GM19035 (cell line): ENCODE results near the gene COQ8A.
"Not testable (repeated sequence)": the region's sequence is repeated elsewhere in the genome, so short reads cannot be mapped to it uniquely, and the experiment has no call there.

Experiments used
- ATAC-seq: cut with Tn5 transposase; IDR thresholded peaks from one replicate; pipeline ENCODE4 v1.9.1; 2021; ENCODE audit not compliant: unreplicated experiment

The COQ8A gene

DNA sequence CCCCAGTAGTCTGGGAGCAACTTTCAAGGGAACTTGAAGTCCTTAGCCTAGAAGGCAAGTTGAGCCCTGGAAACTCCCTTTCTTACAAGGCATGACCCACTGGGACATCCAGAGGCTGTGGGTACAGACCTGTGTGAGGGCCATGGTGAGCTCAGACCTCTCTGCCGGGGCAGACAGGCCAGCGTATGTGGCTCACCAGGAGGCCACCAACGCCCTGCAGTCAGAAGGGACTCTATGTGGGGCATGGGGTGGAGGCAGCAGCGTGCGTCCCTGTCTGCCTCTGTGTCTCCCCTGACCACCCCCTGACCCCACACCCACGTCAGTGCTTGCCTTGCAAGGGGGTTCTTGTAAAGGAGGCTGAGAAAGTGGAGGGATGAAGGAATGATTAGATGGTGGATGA, 10.8 kb downstream of the COQ8A start:
- ATAC-seq: no peak

DNA sequence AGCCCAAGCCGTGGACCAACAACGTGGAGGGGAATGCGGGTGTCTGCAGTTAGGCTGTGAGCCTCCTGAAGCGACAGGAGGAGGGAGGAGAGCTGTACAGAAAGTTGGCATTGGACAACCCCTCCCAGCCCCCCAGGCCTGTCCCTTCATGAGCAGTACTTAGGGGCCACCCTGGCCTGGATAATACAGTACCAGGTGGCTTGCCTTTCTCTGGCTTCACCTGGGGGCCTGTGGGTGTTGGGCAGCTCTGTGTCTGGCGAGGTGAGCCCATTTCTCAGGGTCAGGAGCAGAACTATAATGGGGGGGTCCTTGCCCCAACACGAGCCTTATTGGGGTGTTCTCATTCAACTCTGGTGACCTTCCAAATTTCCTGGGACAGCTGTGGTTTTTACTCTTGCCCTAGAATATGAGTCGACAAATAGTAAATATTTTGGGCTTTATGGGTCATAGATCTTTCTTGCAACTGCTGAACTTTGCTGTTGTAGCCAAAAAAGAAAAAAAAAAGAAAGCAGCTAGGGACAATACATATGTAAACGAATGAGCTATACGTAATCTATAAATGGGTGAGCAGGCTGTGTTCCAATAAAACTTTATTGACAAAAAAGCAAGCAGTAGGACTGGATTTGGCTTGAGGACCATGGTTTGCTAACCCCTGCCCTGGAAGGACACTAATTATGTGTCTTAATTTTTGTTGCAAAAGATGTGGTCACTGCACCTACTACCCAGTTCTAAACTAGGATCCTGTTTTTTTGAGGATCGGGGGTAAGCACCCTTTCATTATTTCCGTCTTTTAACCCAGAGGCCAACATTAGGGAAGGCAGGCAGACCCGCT, 11.4 kb downstream of the COQ8A start:
- no peak for ATAC-seq

DNA sequence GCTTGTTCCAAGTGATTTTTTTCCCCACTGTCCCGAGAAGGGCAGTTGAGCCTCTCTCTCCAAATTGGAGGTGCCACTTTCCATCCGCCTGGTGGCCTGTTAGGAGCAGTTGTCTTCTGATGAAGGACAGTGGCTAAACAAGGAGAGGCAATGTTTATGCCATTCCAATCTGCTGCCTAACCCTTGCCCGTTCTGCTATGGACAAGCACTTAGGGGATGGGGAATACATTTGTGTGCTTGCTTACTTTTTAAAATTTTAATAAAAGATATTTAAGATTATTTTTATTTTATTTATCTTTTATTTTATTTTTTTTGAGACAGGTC, 12.0 kb downstream of the COQ8A start:
- ATAC-seq: no peak

DNA sequence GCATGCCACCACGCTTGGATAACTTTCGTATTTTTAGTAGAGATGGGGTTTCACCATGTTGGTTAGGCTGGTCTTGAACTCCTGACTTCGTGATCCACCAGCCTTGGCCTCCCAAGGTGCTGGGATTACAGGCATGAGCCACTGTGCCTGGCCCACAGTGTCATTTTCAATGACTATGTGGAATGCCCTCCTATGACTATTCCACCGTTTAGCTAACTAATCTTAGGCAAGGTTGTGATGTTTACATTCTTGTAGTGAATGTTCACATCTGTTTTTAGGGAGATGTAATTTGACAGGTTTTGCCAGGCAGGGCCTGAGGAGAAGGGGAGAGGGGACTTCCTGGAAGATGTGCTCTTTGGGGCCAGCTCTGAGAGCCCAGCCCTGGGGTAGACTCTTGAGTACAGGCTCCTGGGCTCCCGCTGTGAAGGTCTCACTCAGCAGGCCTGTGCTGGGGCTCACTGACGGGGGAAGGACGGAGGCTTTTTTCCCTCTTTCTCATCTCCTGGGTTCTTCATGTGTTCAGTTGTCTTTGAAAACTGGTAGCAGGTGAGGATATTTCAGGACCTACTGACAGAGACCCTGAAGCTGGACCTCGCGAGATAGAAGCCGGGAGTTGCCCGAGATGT, 13.2 kb downstream of the COQ8A start:
- no peak for ATAC-seq

DNA sequence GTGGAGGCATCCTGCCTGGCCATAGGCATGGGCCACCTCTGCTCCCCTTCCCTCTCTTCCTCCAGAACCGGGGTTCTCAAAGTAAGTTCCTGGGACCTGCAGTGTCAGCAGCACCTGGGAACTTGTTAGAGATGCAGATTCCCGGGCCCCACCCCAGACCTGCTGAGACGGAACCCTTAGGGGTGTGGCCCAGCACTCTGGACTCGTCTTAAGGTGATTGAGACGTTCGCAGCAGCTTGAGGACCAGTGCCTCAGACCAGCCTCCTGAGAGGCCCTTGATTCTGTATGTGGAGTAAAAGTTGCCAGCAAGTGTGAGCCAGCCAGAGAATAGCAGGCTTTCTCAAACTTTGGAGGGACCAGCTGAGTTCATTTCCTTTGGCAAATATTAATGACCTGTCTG, 14.2 kb downstream of the COQ8A start:
- no peak for ATAC-seq

DNA sequence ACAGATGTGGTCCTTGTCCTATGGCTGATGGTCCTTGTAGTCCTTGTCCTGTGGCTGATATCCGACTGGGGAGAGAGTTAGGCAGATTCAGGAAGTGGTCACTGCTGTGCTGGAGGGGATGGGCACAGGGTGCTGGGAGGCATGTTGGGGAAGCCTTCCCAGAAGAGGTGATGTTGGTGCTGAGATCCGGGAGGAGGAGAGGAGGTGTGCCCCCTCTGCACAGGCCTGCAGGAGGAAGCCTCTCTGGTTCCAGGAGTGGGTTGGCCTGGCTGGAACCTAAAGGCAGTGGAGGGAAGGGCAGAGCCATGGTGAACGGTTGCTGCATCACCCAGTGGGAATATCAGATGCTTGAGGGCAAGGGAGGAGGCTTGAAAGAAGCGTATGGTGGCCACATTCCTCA, 14.7 kb downstream of the COQ8A start:
- ATAC-seq: no peak

DNA sequence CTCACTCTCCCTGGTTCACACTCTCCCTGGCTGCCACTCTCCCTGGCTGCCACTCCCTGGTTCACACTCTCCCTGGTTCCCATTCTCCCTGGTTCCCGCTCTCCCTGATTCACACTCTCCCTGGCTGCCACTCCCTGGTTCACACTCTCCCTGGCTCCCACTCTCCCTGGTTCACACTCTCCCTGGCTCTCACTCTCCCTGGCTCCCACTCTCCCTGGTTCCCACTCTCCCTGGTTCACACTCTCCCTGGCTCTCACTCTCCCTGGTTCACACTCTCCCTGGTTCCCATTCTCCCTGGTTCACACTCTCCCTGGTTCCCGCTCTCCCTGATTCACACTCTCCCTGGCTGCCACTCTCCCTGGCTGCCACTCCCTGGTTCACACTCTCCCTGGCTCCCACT, 15.8 kb downstream of the COQ8A start:
- ATAC-seq: not testable (repeated sequence)

DNA sequence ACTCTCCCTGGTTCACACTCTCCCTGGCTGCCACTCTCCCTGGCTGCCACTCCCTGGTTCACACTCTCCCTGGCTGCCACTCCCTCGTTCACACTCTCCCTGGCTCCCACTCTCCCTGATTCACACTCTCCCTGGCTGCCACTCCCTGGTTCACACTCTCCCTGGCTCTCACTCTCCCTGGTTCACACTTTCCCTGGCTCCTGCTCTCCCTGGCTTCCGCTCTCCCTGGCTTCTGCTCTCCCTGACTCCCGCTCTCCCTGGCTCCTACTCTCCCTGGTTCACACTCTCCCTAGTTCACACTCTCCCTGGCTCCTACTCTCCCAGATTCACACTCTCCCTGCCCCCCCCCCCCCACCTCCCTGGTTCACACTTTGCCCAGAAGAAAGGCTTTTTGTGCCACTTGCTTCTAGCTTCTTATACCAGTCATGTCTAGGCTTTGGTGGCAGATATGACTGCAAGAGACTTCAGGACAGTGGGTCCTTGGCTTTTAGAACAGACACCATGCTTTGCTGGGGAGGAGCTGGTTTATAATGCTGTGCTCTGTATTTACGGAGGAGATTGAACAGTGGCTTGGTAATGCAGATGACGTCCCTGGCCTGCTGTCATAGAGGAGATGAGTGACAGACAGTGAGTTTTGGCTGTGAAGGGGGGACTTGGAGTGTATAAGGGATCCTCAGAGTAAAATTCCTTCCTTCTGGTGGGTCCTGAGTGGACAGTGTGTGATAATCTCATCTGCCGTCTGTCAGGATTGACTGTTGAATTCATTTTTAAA, 17.0 kb downstream of the COQ8A start:
- ATAC-seq: no peak

DNA sequence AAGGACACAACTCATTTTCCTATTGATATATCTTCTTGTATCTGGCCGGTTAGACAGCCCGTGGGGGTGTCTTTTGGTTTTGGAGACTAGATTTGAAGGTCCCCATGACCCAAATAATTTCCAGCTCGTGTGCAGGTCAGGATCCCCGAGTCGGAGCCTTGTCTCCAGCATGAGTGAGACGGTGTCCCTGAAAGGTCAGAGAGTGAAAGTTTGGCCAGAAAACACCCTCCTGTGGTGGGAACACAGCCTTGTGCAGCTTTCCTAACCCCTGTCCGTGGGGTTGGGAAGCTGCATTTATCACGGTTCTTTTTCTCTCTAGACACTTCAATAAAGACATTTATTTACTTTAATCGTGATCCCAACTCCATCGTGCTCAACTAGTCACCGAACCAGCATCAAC, 17.6 kb downstream of the COQ8A start:
- no peak for ATAC-seq

DNA sequence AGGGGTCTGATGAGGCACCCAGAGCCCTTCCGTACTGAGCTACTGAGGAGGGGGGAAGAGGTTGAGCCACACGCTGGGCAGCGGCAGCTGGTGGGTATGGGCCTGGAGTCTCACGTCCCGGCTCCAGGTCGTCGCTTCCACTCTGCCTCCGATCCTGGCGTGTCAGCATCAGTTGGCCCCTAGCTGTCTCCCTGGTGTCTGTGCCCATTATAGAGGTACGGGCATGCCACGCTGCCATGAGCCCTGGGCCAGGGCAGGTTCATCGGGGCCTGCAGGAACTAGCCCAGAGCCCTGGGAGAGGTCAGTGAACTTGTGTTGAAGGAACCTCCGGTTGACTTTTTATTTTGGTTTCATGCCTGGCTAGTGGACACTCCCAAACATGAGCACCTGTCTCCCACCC, 18.2 kb downstream of the COQ8A start:
- ATAC-seq: no peak

DNA sequence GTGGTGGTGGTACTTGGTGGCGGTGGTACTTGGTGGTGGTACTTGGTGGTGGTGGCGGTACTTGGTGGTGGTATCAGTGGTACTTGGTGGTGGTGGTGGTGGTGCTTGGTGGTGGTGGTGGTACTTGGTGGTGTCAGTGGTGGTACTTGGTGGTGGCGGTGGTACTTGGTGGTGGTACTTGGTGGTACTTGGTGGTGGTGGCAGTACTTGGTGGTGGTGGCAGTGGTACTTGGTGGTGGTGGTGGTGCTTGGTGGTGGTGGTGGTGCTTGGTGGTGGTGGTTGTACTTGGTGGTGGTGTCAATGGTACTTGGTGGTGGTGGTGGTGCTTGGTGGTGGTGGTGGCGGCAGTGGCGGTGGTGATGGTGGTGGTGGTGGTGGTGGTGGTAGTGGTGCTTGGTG, 20.2 kb downstream of the COQ8A start:
- ATAC-seq: no peak

DNA sequence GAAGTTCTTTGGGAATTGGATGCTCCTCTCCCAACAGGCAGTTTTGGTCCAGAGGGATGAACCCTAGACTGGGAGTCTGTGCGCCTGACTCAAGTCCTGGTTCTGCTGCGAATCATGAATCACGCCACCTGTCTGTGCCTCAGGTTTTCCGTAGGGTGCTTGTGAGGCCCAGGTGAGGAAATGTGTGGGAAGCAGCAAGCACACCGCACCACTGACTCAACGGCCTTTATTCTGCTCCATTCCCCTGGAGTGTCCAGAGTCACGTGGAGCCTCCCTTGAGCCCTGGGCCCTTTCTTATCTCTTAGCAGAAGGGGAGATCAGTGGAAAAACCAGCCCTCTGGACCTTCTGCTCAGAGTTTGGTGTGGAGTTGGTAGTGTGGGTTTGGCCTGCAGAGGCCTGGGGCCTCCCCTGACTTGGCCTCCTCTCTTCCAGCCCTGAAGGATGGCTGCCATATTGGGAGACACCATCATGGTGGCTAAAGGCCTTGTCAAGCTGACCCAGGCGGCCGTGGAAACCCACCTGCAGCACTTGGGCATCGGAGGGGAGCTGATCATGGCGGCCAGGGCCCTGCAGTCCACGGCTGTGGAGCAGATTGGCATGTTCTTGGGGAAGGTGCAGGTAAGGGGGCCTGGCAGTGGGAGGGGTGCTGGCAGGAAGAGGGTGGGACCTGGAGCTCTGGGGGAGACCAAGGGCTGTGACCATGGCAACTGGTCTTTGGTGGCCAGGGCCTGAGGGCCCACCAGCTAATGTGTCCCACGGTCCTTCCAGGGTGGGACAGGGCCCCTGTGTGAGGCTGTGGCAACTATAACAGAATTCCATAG, 21.1 kb downstream of the COQ8A start:
- no peak for ATAC-seq

DNA sequence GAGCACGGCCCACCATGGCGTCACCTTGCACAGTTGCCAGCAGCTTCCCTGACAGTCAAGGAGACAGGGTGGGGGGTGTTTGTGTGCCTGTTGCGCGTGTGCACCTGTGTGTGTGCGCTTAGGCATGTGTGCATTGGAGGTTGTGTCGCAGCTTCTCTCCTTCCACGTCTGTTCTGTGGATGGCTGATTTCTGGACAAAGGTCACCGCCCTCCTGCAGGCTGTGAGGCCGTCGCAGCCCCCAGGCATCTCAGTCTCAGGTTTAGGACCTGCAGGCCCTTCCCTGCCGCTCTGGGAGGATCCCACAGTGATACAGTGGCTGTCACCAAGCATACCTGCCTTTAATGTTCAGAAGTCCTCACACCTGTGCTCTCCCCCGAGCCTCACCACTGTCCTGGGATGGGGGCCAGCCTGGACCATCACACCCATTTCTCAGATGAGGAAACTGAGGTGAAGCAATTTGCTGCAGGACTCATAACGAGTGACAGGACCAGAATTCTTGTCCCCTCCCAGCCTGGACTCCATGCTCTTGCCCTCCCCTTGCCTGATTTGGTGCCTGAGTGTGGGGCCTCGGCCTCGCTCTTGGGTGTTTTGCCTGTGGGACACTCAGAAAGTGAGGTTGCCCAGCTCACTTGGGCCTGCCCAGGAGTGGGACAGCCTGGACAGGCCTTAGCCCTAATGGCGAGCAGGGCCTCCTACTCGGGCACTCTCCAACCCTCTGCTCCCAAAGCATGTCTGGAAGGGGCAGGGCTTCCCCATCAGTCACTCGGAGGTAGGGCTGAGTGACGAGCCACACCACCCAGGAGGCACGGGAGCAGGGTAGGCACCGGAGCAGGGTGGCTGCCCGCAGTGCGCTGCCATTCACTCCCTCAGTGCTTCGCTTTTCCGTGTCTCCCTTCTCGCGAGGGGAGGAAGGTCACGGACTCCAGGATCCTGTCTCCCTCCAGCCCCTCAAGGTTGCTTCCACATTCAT, 22.6 kb downstream of the COQ8A start:
- no peak for ATAC-seq

DNA sequence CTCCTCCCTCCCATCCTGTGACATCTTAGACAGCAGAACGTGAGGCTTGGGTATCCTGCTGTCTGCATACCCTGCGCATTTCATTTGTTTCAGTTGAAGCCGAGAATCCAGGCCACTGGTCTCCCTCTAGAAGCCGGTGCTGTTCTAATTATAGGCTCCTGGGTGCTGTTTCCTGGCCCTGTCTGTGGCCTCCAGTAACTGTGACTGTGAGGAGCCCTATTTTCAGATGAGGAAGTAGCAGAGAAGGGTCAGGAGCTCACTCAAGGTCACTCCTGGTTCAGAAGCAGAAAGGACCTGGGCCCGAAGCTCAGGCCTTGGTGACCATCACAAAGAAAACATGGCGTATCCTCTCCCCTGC, 24.0 kb downstream of the COQ8A start:
- no peak for ATAC-seq

DNA sequence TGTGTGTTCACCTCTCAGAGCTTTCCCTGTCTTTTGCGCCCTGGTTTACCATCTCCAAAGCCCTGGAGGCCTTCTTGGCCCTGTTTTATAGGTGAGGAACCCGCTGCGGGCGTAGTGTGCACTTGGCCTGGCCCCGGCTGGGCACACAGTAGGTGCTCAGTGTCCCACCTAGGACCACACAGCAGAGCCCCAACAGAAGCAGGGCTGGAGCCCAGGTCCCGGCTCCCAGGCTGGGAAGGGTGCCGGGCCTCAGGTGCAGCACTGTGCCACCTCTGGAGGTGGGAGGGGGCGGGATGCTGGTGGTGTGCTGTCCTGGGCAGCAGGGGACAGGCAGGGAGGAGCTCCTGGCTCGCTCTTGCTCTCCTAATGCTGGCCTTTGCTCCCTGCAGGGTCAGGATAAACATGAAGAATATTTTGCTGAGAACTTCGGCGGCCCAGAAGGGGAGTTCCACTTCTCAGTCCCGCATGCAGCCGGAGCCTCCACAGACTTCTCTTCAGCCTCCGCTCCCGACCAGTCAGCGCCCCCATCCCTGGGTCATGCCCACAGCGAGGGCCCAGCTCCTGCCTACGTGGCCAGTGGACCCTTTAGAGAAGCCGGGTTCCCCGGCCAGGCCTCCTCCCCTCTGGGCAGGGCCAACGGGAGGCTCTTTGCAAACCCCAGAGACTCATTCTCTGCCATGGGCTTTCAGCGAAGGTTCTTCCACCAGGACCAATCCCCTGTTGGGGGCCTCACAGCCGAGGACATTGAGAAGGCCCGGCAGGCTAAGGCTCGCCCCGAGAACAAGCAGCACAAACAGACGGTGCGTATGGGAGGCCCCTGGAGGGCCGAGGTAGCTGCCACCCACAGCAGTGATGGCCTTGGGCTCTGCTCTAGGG, 24.8 kb downstream of the COQ8A start:
- ATAC-seq: no peak

DNA sequence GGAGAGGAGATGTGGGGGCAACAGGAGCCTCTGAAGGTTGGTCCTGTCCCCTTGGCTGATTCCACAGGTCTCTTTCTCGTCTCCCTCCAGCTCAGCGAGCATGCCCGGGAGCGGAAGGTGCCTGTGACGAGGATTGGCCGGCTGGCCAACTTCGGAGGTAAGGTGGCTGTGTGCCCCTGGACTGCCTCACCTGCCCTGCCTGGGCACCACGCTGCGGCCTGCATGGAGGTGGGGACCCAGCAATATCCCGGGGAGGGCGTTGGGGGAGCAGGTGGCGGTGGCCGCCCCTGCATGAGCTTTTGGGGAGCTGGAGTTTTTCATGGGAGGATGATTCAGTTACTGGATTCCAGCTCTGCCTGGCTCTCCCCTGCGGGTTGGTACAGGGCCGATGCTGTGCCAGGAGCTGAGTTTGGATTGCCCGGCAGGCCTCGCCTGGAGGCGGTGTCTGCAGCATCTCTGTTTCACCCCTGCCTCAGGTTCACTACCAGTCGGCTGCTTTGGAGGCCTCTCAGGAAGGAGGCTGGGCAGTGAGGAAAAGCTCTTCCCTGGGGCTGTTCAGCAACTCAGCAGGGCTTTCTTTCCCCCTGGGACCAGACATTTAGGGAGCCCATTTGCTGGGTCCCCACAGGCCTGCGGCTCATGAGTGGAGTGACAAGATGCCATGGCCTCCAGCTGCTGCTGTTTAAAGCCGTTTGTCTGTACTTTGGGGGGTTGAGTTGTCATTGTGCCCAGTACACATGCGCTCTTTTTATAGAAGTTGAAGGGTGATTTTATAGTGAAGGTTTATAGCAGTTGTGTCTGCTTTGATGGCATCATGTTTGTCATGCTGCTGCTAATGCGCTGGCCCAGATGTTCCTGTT, 25.7 kb downstream of the COQ8A start:
- ATAC-seq: no peak

DNA sequence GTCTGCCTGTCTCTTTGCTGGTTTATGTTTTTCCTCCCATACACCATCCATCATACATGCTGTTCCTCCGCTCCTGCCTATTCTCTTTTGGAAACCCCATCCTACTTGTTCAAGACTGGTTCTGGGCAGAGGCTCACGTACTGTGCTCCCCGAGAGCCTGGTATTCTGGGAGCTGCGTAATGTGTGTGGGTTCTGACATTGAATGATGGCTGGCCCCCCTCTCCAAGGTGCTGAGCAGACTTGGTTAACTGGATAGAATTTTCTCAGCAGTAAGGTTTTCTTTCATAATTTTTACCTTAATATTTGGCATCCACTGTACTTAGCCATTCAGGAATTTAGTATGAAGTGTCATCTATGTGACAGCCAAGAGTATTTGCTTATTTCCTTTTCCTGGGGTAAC, 26.6 kb downstream of the COQ8A start:
- ATAC-seq: no peak

DNA sequence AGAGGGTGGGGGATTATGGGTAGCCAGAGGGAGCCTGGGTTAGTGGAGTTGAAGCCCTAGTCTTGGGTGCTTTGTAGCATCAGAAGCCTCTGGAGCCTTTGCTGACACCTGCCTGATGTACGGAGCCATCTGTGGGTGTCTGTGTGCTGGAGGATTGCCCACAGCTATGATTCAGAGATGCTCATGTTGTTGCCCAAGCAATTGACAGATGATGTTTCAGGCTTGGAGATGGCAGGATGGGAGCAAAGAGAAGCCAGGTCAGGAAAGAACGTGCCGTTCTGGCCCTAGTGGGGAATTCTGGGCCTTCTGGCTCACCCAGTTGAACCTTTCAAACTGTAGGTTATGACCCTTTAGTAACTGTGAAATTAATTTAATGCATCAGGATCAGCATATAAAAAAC, 27.6 kb downstream of the COQ8A start:
- no peak for ATAC-seq
